Activated CD8-positive, alpha-beta memory T cell treated with anti-CD3 and anti-CD28 coated beads for 48 hours (primary cell): ENCODE measurements around the gene CERS1.

Experiments
- DNase-seq, 3 experiments: peaks; one replicate each; pipeline ENCODE4 v3.0.0-alpha.2; 2020; ENCODE audit warnings: low read depth in 2 of 3, low spot score in 2 of 3

CERS1 gene

DNA sequence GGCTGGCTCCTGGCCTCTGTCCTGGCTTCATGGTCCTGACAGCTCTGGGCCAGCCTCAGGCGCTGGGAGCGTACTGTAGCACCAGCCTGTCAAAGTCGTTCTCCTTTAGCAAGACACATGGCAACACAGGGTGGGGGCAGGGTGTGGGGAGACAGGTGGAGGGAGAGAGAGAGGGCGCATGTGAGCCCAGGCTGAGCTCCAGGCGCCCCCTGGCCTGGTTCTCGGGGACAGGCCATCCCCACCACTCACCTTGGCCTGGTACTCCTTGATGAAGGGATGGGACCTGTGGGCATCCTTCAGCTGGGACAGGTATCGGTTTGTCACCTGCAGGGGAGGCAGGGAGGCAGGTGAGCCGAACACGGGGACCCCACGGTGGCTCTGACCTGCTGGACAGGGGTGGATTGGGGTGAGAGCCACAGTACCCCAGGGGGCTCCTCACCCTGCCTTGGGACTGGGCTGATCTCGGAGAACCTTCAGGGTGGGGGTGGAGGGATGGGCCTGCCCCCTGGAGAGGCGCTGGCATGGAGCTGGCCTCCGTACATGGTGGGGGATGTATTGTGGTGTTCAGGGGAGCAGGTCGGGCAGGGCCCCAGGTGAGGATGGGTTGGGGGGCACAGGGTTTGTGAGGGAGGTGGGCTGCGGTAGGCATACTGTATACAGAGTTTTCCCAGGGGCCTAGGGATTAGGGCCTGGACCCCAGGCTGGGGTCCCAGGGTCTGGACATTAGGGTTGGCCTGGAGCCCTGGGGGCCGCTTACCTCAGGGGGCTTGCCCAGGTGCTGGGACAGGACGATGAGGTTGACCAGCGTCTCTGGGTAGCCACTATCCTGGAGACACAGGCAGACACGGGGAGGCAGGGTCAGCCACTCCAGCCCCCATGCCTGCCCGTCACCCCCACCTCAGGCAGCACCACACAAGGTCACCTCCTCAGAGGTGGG is 3.9 kb upstream of the CERS1 start:
- no peak for DNase-seq

DNA sequence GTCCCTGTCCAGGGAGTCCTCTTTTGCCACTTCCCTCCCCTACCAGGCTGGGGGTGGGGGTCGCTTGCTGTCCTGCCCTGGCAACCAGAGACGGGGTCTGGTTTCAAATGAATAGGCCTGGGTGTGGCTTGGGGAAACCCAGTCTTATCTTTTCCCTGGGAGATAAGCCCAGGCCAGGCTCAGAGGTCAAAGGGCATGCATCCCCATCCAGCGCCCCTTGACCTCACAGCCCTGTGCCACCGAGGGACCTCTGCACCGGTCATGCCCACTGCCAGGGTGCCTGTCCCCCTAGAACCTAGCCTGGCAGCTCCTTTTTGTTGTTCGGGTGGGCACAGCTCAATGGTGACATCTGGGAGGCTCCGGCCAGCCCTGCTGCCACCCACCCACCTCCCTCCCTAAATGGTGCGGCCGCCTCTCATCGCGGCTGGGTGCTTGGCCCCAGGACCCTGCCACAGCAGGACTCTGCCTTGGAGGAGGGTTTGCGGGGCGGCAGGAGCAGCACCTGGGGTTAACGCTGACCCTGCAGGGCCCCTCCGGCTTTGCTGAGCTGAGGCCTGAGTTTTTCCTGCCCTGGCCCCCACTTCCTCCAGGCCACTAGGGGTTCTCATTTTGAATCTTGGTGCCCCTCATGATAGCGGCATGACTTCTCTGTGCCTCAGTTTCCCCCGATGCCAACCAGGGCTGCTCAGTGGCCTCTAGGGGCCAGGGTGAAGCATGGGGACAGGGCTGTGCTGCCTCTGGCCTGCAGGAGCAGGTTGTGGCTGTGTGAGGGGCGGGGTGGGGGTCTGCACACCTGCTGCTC is 2.9 kb upstream of the CERS1 start:
- no peak for DNase-seq

DNA sequence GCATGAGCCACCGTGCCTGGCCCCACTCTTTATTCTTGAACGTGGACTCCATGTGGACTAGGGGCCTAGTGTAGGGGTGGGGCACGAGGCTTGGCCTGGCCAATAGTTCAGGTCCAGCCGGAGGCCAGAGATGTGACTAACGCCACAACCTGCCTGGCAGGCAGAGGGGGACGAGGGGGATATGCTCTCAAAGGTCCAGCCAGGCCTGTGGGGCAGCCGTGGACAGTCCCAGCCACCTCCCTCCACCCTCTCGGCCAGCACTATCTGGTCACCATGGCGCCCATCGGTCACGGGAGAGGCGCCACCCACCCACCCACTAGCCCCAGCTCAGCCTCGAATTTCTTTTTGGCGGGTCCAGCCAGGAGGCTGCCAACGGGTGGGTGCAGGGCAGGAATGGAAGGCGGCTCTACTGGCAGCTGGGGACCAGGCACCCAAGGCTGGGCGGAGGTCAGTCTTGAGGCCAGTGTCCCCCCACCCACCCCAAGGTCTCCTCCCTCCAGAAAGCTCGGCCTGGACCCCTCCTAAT is 2.2 kb upstream of the CERS1 start:
- DNase-seq: no peak

DNA sequence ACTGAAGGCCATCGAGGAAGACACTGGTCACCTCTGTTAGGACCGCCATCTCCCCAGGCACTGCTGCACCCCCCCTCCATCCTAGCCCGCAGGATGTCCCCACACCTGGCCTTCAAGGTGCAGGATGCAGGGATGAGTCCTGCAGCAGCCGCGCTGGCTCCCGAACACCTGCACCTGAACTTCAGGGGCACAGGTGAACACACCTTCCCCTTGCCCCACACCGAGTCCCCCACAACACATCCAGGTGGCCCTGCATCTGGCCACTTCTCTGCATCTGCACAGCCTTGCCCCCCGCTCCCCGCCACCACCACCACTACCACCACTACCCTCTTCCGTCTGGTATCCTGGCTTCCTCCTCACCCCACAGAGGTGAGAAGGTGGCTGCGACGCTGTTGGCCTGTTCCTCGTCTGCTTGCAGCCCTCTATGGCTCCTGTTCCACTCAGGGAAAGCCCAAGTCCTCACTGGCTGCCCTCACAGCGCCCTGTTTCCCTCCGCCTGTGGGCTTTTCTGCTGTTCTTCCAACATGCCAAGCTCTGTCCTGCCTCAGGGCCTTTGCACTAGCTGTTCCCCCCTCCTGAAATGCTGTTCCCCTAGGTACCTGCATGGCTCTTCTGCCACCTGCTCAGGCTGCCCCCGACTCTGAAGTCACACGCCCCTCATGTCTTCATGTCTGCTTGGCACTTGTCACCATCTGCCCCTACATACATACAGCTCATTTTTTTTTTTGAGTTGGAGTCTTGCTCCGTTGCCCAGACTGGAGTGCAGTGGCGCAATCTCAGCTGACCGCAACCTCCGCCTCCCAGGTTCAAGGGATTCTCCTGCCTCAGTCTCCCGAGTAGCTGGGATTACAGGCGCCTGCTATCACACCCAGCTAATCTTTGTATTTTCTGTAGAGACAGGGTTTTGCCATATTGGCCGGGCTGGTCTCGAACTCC is 1.4 kb upstream of the CERS1 start:
- DNase-seq: no peak

DNA sequence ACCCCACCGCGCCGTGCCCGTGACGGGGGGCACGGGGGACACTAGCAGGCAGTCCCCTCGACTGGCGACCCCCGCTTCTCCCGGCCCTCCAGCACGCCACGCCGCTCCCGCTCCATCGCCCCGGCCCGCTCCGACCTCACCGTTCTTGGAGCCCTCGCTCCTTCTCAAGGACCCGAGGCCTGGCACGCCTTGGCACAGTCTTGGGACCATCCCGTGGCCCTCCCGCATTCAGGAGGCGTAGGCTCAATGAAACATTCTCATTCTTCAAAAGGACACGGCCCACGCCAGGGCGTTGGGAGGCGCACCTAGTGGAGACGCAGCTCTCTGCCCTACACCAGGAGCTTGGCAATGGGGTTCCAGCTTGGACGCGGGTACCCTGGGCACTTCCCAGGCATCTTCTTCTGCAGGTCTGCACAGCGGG is 473 bp upstream of the CERS1 start:
- DNase-seq: no peak

DNA sequence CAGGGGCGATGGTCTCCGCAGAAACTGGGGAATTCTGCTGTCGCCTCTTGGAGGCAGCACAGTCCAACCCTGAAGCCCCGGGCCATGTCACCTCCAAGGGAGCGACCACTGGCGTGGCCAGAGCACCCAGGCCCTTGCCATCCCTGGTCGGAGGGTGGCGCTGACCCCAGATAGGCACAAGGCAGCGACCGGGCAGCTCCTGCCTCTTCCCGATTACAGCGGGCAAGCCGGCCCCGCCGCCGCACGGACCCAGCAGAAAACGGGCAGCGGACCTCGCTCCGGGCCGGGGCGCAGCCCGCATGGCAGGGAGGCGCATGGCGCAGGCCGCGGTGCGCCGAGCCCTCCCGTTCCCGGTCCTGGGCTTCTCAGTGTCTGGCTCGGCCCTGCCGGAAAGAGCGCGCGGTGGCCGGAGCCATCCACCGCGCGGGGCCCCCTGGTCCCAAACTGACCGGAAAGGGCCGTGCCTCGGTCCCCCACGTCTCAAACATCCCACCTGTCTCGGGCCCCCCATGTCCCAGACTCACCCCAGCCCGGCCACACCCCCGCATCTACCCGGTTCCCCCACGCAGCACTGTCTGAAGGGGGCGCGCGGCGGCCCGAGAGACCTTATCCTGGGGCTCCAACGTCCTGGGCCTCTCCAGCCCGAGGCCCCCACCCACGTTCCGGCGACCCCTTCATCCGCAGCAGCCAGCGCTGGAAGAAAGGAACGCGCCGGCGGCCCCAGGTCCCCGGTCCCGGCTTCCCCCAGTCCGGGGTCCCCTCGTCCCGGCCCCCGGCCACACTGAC is 727 bp downstream of the CERS1 start:
- no peak for DNase-seq

DNA sequence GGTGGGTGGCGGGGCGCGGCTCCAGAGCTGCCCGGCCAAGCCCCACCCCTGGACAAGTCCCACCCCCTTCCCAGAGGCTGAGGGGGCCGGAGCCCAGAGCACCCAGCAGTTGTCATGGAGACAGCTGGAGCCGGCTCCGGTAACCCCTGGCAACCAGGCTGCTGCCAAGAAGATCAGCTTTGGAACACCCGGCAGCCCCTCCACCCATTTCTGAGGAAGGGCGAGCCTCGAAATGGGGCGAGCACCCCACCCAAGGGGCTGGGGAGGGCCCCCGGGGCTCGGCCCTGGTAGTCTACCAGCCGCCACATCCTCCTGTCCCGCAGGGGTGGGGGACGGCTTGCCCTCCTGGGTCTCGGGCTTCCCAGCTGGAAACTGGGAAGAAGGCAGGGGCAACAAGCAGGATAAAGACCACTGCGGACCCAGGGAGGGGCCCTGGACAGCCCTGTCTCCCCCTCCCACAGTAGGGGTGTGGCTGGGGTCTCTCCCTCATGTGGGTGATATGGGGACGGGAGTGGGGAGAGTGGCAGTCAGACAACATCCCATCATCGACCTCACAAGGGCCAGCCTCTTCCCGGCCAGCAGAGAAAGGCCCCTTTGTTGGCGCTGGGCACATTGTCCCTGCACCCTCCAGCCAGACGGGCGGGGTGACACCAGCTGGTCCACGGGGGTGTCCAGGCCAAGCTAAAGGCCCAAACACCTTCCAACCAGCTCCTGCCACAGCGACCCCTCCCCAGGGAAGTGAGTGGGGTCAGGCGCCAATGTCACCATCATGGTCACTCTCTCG is 1.5 kb downstream of the CERS1 start:
- no peak for DNase-seq

DNA sequence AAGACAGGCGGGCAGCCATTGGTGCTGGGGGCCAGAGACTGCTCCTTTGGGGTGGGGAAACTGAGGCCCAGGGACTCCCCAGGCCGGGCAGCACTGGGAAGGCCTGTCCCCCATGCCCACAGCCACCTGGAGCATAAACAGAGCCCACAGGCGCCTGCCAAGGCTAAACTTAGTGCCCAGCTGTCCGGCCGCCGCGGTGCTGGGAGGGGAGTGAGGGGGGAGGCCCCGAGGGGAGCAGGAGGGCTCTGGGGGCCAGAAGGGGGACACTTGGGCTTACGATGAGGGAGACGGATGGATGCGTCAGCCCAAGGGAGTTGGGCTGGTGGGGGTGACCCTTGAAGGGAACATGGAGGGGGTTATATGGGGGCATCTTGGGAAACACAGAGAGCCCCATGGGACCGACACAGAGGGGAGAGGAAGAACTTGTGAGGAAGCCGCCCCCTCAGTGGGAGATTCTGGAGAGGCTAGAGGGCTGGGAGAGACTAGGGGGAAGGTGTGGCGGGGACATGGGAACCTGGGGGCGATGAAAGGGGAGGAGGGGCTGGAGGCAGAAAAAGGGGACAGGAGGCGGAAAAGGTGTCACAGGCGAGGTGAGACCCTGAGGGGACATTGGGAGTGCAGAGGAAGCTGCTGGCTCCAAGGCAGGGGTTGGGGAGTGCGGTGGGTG is 2.2 kb downstream of the CERS1 start:
- no peak for DNase-seq

DNA sequence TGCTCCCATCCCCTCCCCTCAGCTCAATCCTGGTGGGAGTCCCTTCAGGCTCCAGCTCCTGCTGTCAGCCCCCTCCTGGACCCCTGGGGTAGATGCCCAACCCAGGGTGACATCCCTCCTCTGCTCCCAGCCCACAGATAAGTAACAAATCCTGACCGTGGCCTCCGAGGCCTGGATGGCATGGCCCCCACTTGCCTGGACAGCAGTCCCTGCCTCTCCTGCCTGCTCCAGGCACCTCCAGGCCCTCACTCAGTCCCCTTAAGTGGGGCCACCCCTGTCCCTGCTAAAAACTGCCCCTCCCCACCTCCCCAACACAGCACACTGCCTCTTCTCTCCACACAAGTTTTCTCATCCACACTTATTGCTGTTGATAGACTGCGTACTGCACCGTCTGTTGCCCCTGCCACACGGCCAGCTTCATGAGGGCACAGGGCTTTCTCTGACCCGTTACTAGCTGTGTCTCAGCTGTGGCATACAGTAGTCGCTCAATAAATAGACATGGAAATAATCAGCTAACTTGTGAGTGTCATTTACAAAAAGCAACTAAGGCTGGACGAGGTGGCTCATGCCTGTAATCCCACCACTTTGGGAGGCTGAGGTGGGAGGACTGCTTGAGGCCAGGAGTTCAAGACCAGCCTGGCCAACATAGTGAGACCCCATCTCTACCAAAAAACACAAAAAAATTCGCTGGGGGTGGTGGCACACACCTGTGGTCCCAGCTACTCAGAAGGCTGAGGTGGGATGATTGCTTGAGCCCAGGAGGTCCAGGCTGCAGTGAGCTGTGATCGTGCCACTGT is 5.8 kb downstream of the CERS1 start:
- DNase-seq: no peak

DNA sequence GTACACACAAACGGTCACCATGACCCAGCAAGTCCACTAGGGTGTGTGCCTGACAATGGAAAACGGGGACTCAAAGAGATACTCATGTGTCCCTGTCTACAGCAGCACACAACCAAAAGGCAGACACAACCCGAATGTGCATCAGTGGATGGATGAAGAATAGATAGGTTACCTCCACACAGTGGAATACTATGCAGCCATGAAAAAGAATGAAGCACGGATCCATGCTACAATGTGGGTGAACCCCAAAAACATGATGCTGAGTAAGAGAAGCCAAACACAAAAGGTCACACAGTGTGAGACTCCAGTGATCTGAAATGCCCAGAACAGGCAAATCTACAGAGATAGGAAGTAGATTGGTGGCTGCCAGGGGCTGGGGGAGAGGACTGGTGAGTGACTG is 9.0 kb downstream of the CERS1 start:
- no peak for DNase-seq

DNA sequence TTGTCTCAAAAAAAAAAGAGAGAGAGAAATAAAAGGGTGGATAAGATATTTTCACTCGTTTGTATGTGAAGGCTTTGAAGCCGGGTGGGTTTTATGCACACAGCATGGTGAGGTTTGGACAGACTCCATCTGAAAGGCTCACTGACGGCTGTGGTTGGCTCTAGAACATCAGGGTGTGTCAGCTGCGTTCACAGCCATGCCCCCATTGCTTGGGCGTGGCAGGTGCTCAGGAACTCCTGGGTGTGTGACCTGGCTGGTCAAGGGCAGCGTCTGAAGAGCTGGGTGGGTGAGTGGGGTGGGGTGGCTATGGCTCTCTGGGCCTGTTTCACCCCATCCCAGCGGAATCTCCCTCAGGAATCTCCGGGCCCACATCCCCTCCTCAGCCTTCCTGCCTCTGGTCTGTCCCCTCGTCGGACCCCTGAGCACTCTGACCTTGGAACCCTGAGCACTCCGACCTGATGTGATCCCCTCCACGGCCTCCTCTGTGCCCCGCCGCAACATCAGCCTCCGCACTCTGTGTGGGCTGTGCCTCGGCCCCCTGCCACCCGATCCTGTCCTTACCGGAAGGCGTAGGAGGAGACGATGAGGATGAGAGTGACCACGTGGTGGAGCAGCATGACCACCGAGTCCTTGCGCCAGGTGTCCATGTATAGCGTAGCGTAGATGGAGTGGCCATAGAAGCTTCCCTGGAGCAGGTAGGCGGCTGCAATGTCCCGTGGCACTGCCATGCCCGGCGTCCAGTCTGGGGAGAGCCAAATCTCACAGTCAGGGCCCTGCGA is 12.2 kb downstream of the CERS1 start:
- no peak for DNase-seq

DNA sequence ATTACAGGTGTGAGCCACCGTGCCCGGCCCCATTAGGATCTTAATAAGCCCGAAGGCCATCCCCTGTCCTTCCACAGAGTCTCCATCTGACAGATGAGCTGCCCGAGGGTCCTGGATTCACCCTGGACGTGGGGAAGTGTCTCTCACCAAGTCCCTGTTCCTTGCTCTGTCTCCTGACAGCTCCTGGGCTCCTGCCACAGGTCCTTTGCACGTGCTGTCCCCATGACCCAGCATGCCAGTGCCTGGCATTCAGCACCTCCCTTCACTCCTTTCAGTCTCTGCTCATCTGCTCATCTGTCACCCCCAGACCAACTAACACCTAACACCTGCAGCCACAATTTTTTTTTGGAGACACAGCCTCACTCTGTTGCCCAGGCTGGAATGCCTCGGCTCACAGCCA is 14.5 kb downstream of the CERS1 start:
- no peak for DNase-seq

DNA sequence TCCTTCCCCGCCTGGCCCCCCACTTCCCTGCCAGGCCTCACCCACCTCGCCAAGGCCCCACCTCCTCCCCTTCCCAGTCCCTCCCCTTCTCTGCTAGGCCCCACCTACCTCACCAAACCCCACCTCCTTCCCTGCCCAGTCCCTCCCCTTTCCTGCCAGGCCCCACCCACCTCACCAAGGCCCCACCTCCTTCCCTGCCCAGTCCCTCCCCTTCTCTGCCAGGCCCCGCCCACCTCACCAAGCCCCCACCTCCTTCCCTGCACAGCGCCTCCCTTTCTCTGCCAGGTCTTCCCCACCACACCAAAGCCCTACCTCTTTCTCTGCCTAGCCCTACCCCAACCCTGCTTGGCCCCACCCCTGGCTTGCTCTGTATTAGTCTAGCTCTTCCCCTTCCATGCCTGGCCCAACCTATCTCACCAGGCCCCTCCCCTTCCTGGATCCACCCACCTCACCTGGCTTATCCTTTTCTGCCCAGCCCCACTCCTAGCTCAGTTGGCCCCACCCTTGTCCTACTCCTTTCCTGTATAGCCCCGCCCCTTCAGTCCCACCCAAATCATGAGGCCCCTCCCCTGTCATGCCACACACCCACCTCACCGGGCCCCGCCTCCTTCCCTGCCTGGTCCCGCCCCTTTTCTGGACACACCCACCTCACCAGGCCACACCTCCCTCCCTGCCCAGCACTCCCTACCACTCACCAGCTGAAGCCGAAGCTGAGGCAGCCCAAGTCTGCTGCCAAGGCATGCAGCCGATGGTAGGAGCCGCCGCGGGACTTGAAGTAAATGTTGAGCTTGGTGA is 16.2 kb downstream of the CERS1 start:
- no peak for DNase-seq

DNA sequence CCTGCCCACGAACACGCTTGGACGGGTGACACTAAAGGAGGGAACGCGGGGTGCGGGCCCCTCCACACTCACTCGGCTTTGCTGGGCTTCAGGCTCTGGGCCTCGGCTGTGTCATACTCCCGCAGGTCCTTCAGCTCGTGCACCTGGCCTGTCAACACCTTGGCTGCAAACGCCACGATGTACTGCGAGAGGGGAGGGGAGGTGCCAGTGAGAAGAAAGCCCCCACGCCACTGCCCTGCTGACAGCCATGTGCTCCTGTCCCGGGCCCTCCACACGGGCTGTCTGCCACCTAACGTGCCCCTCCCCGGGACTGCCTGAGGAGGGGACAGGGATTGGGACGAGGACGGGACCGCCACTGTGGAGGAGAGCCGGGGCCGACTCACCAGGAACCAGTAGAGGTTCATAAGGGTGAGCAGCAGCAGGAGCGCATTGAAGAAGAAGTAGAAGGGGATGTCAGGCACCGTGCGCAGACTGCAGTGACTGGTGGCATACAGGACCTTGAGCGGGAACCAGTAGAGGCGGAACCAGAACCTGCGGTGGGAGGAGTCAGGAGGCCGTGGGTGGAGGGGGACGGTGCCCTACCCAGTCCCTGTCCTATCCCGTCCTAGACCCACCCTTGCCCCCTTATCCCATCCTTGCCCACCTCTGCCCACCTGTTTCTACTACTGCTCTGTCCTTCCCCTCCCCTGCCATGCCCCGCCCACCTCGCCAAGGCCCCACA is 16.9 kb downstream of the CERS1 start:
- no peak for DNase-seq

DNA sequence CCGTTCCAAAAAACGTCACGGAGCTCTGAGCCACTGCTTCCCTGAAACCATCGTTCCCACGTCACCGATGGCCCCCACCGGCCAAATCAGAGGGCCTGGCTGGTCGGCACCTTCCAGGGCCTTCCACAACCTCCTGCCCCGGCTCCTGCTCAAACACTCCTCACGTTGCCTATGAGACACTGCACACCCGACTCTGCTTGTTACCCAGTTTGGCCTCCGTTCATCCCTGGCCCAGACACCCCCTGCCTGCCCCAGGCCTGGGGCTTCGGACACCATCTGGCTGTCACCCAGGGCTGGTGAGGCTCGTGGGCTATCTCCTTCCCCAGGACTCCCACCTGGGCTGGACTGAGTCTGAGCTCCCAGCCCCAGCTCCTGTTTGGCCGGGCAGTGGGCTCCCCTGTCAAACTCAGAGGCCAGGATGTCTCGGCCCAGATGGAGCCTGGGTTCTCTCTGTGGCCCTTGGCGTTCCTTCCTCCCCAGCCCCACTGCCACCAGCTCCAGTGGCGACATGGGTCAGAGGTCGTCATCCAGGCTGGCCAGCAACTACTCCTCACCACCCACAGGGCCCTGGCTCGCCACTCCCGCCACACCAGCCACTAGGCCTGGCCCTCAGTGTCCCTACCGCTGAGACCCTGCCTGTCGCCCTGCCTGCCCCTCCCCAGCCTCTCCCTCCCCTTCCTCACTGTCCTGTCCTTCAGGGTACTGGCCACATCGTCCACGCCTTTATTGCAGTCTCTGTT is 17.7 kb downstream of the CERS1 start:
- no peak for DNase-seq
